ENCODE measurements around the gene PSD.

DNA sequence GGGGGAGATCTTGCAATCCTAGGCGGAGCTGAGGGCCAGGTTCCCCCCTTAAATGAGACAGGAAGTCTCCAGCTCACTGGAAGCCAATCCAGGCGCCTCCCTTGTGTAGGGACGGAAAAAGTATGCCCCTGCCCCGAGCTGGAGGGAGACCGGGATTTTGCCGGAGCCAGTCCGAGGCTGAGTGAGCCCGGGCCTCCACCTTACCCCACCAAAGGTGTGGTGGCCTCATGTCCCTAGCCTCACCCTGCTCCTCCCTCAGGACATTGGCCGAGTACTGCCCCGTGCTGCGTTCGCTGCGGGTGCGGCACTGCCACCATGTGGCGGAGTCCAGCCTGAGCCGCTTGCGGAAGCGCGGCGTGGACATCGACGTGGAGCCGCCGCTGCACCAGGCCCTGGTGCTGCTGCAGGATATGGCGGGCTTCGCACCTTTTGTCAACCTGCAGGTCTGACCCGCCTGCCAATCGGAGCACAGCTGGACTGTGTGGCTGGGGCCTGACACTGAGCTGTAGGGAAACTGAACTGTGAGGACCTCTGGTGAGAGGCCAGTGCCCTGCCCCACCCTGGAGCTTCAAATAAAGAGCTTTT is 4.1 kb upstream of the PSD start:
- TF ChIP-seq MXI1 (IDR thresholded peaks at IDR 0.05; ENCODE audit: low read depth, low read length) (peak; percentile 36; the same call in 1 of the 2 replicates), NFXL1 (IDR thresholded peaks at IDR 0.05; ENCODE audit: borderline replicate concordance) (no peak), JUND (IDR thresholded peaks at IDR 0.05; ENCODE audit: low read depth, low read length) (no peak), STAT3 (IDR thresholded peaks at IDR 0.05; ENCODE audit: low read depth, low read length) (no peak), ZNF24 (IDR thresholded peaks at IDR 0.05) (no peak), EZH2 (IDR thresholded peaks at IDR 0.05; ENCODE audit: borderline replicate concordance, control insufficient read depth, low read depth, low read length) (no peak)
- TF ChIP-seq, protein P1, sequence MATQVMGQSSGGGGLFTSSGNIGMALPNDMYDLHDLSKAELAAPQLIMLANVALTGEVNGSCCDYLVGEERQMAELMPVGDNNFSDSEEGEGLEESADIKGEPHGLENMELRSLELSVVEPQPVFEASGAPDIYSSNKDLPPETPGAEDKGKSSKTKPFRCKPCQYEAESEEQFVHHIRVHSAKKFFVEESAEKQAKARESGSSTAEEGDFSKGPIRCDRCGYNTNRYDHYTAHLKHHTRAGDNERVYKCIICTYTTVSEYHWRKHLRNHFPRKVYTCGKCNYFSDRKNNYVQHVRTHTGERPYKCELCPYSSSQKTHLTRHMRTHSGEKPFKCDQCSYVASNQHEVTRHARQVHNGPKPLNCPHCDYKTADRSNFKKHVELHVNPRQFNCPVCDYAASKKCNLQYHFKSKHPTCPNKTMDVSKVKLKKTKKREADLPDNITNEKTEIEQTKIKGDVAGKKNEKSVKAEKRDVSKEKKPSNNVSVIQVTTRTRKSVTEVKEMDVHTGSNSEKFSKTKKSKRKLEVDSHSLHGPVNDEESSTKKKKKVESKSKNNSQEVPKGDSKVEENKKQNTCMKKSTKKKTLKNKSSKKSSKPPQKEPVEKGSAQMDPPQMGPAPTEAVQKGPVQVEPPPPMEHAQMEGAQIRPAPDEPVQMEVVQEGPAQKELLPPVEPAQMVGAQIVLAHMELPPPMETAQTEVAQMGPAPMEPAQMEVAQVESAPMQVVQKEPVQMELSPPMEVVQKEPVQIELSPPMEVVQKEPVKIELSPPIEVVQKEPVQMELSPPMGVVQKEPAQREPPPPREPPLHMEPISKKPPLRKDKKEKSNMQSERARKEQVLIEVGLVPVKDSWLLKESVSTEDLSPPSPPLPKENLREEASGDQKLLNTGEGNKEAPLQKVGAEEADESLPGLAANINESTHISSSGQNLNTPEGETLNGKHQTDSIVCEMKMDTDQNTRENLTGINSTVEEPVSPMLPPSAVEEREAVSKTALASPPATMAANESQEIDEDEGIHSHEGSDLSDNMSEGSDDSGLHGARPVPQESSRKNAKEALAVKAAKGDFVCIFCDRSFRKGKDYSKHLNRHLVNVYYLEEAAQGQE (IDR thresholded peaks at IDR 0.05; ENCODE audit: low read depth, low read length): no peak

All from GM12878 (cell line).